ENCODE results near the gene ABCA1. TPM values are rescaled to one million over a fixed set of nuclear protein-coding genes. Genes with fewer than 3 reads are reported as not detected.
"Not testable (repeated sequence)": the region's sequence is repeated elsewhere in the genome, so short reads cannot be mapped to it uniquely, and the experiment has no call there.

The ABCA1 gene
- total RNA-seq, 2 experiments from 2014 or later = 14.1 to 16.9 TPM

DNA sequence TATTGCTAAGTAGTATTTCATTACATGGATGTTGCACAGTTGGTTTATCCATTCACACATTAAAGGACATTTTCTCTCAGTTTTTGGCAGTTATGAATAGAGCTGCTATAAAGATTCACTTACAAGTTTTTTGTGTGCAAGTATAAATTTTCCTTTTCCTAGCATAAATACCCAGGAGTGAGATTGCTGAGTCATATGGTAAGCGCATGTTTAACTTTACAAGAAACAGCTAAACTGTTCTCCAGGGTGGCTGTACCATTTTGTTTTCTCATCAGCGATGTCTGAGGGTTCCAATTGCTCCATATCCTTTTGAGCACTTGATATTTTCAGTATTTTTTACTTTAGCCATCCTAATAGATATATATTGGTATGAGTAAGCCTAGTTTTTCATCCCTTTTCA is 16.4 kb upstream of the ABCA1 start:
- POLR2A ChIA-PET = no interaction called here
- no peaks in the 10 kb centered on the region for H3K36me3 ChIP-seq (ENCODE audit: insufficient read depth, low read length)
- intact Hi-C loops (cut with DNase I, micrococcal nuclease) = no loop called here
- Mint-ChIP-seq H3K4me3 (no peak overlapping the region), H3K9me3 (no peaks in the 10 kb centered on the region), H3K27me3 (no peaks in the 10 kb centered on the region), H3K36me3 (ENCODE audit: low read depth) (no peaks in the 10 kb centered on the region), H3K4me1 (ENCODE audit: low read depth) (no peaks in the 10 kb centered on the region), H3K27ac (no peak overlapping the region)
- H3K27me3 ChIP-seq (ENCODE audit: control insufficient read depth in 1 of 2, insufficient read depth in 2 of 2, low read length in 2 of 2) = no peaks in the 10 kb centered on the region
- CTCF ChIA-PET = no interaction called here
- no peaks in the 10 kb centered on the region for H3K9me3 ChIP-seq (ENCODE audit: control insufficient read depth in 1 of 2, insufficient read depth in 1 of 2, low read length in 2 of 2)
- no peak overlapping the region for H3K27ac ChIP-seq (ENCODE audit: low read depth in 1 of 2, low read length in 2 of 2)
- ATAC-seq (ENCODE audit: poor library complexity) (no peak), DNase-seq (no peak)
- TF ChIP-seq CTCF (IDR thresholded peaks at IDR 0.05) = no peak
- H3K4me1 ChIP-seq (ENCODE audit: insufficient read depth, low read length) = no peaks in the 10 kb centered on the region
- no peak overlapping the region for H3K4me3 ChIP-seq (ENCODE audit: low read length)

DNA sequence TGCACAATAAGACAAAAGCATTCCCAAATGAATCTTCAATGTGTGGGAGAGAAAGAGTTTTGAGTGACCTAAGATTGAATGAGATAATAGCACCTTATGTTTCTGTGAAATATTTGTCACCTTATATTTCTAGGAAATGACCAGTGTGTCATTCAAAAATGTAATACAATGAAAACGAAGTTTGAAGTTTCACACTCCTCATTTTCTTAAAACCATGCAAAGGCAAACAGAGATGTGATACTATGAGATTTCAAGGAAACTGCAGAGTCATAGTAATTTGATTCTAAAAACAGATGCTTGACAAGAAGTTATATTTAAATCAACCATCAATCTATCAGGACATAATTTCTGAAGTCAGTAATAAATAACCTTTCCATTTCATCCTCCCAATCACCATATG is 13.6 kb upstream of the ABCA1 start:
- ATAC-seq (ENCODE audit: poor library complexity) = no peak
- ChIA-PET POLR2A (no interaction called here), CTCF (no interaction called here)
- H3K36me3 Mint-ChIP-seq (ENCODE audit: low read depth) = no peaks in the 10 kb centered on the region
- no peaks in the 10 kb centered on the region for H3K27me3 Mint-ChIP-seq
- H3K9me3 Mint-ChIP-seq = no peaks in the 10 kb centered on the region
- Histone ChIP-seq H3K27me3 (ENCODE audit: control insufficient read depth in 1 of 2, insufficient read depth in 2 of 2, low read length in 2 of 2) (no peaks in the 10 kb centered on the region), H3K27ac (ENCODE audit: low read depth in 1 of 2, low read length in 2 of 2) (no peak overlapping the region), H3K36me3 (ENCODE audit: insufficient read depth, low read length) (no peaks in the 10 kb centered on the region), H3K4me3 (ENCODE audit: low read length) (no peak overlapping the region), H3K9me3 (ENCODE audit: control insufficient read depth in 1 of 2, insufficient read depth in 1 of 2, low read length in 2 of 2) (no peaks in the 10 kb centered on the region), H3K4me1 (ENCODE audit: insufficient read depth, low read length) (no peaks in the 10 kb centered on the region)
- H3K4me1 Mint-ChIP-seq (ENCODE audit: low read depth) = no peaks in the 10 kb centered on the region
- H3K4me3 Mint-ChIP-seq = no peak overlapping the region
- no peak for TF ChIP-seq CTCF (IDR thresholded peaks at IDR 0.05)
- H3K27ac Mint-ChIP-seq = no peak overlapping the region
- DNase-seq = no peak
- intact Hi-C loops (cut with DNase I, micrococcal nuclease) = no loop called here

DNA sequence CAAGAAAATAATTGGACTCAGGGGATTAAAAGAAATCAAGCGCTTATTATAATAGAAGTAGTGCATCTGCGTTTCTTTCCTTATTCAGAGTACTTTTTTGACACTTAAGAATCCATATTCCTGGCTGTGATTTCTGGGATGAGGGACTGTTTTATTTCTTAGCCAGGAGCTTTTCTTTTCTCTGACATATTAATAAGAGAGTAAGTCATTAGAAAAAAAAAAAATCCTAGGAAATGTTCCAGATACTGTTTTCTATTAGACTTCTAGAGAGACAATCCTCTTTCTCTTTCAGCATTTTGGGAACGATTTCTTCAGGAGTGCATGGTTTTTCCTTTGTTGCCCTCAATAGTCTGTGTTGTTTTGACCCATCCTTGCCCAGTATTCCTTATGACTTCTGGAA is 8.3 kb upstream of the ABCA1 start:
- no peaks in the 10 kb centered on the region for H3K36me3 ChIP-seq (ENCODE audit: insufficient read depth, low read length)
- no peaks in the 10 kb centered on the region for H3K4me1 Mint-ChIP-seq (ENCODE audit: low read depth)
- no peaks in the 10 kb centered on the region for H3K4me1 ChIP-seq (ENCODE audit: insufficient read depth, low read length)

DNA sequence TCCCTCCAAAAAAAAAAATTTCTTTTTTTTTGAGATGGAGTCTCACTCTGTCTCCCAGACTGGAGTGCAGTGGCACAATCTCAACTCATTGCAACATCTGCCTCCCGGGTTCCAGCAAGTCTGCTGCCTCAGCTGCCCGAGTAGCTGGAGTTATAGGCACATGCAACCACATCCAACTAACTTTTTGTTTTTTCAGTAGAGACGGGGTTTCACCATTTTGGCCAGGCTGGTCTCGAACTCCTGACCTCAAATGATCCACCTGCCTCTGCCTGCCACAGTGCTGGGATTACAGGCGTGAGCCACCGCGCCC is 7.5 kb upstream of the ABCA1 start:
- H3K9me3 ChIP-seq (ENCODE audit: control insufficient read depth in 1 of 2, insufficient read depth in 1 of 2, low read length in 2 of 2); H3K27me3 Mint-ChIP-seq; POLR2A ChIA-PET; H3K4me3 Mint-ChIP-seq; DNase-seq; H3K36me3 ChIP-seq (ENCODE audit: insufficient read depth, low read length); H3K9me3 Mint-ChIP-seq; intact Hi-C loops (cut with DNase I, micrococcal nuclease); CTCF ChIA-PET; H3K4me1 Mint-ChIP-seq (ENCODE audit: low read depth); H3K4me1 ChIP-seq (ENCODE audit: insufficient read depth, low read length); H3K27ac ChIP-seq (ENCODE audit: low read depth in 1 of 2, low read length in 2 of 2); H3K27ac Mint-ChIP-seq; H3K27me3 ChIP-seq (ENCODE audit: control insufficient read depth in 1 of 2, insufficient read depth in 2 of 2, low read length in 2 of 2); H3K36me3 Mint-ChIP-seq (ENCODE audit: low read depth); ATAC-seq (ENCODE audit: poor library complexity); H3K4me3 ChIP-seq (ENCODE audit: low read length): not testable (repeated sequence)

More for the DNA sequence above, 8.3 kb upstream of the ABCA1 start:
- intact Hi-C loops (cut with DNase I, micrococcal nuclease) = no loop called here
- ChIA-PET CTCF (no interaction called here), POLR2A (no interaction called here)
- Mint-ChIP-seq H3K9me3 (no peaks in the 10 kb centered on the region), H3K36me3 (ENCODE audit: low read depth) (no peaks in the 10 kb centered on the region), H3K27me3 (no peaks in the 10 kb centered on the region), H3K4me3 (no peak overlapping the region), H3K27ac (no peak overlapping the region)
- ATAC-seq (ENCODE audit: poor library complexity) (no peak), DNase-seq (no peak)
- H3K9me3 ChIP-seq (ENCODE audit: control insufficient read depth in 1 of 2, insufficient read depth in 1 of 2, low read length in 2 of 2) = no peaks in the 10 kb centered on the region
- no peak for TF ChIP-seq CTCF (IDR thresholded peaks at IDR 0.05)
- no peaks in the 10 kb centered on the region for H3K27me3 ChIP-seq (ENCODE audit: control insufficient read depth in 1 of 2, insufficient read depth in 2 of 2, low read length in 2 of 2)
- H3K4me3 ChIP-seq (ENCODE audit: low read length) = no peak overlapping the region
- no peak overlapping the region for H3K27ac ChIP-seq (ENCODE audit: low read depth in 1 of 2, low read length in 2 of 2)
